ENCODE measurements around the gene GNS. TPM values are rescaled to one million over a fixed set of nuclear protein-coding genes. Genes with fewer than 3 reads are reported as not detected.

Gene GNS
- total RNA-seq, 2 donors from 2014 or later: 18.9 to 43.7 TPM

- Mint-ChIP-seq H3K9me3 (no peaks in the 10 kb centered on the region), H3K36me3 (peaks cover 5% of the 10 kb centered on the region), H3K4me3 (peak overlapping the region; percentile 99), H3K27ac (peak overlapping the region; percentile 30 to 47), H3K4me1 (ENCODE audit: low read depth in 2 of 2) (peaks cover 50 to 60% of the 10 kb centered on the region in 2 donors), H3K27me3 (no peaks in the 10 kb centered on the region)
- ATAC-seq: no peak
- no peak for DNase-seq (ENCODE audit: low spot score)
These were observed 1.4 kb downstream of the GNS start for GRCh38 chr12:64757771-64758170.

- Mint-ChIP-seq H3K4me1 (ENCODE audit: low read depth in 2 of 2) (peaks cover 43 to 53% of the 10 kb centered on the region in 2 donors), H3K4me3 (no peak overlapping the region), H3K27ac (peak overlapping the region in 1 of 2 donors; percentile 30), H3K9me3 (no peaks in the 10 kb centered on the region), H3K27me3 (no peaks in the 10 kb centered on the region), H3K36me3 (peaks cover 5% of the 10 kb centered on the region)
- ATAC-seq (no peak), DNase-seq (ENCODE audit: low spot score) (no peak)
These were observed 2.8 kb downstream of the GNS start for GRCh38 chr12:64756376-64756775.

- Mint-ChIP-seq H3K27me3 (no peaks in the 10 kb centered on the region), H3K36me3 (peaks cover 11% of the 10 kb centered on the region), H3K27ac (peak overlapping the region; percentile 39 to 40), H3K4me3 (no peak overlapping the region), H3K9me3 (no peaks in the 10 kb centered on the region), H3K4me1 (ENCODE audit: low read depth in 2 of 2) (peaks cover 27 to 35% of the 10 kb centered on the region in 2 donors)
- ATAC-seq (no peak), DNase-seq (ENCODE audit: low spot score) (no peak)
These were observed 5.8 kb downstream of the GNS start for GRCh38 chr12:64753427-64753826.

- Mint-ChIP-seq H3K4me3 (no peak overlapping the region), H3K9me3 (no peaks in the 10 kb centered on the region), H3K36me3 (peaks cover 11% of the 10 kb centered on the region), H3K27ac (peak overlapping the region; percentile 39 to 40), H3K4me1 (ENCODE audit: low read depth in 2 of 2) (peaks cover 25 to 32% of the 10 kb centered on the region in 2 donors), H3K27me3 (no peaks in the 10 kb centered on the region)
- peak in 1 of 2 donors; percentile 51 for ATAC-seq
- DNase-seq (ENCODE audit: low spot score): no peak
These were observed 6.4 kb downstream of the GNS start for GRCh38 chr12:64752833-64753238.

- peaks cover 21 to 24% of the 10 kb centered on the region in 2 donors for H3K4me1 Mint-ChIP-seq (ENCODE audit: low read depth in 2 of 2)
- no peak overlapping the region for H3K4me3 Mint-ChIP-seq
- DNase-seq (ENCODE audit: low spot score) (no peak), ATAC-seq (no peak)
- no peak overlapping the region for H3K27ac Mint-ChIP-seq
- no peaks in the 10 kb centered on the region for H3K27me3 Mint-ChIP-seq
- H3K9me3 Mint-ChIP-seq: no peaks in the 10 kb centered on the region
- peaks cover 11% of the 10 kb centered on the region for H3K36me3 Mint-ChIP-seq
These were observed 7.2 kb downstream of the GNS start for GRCh38 chr12:64752032-64752431.

- Mint-ChIP-seq H3K4me3 (no peak overlapping the region), H3K9me3 (no peaks in the 10 kb centered on the region), H3K27me3 (no peaks in the 10 kb centered on the region), H3K36me3 (peaks cover 11% of the 10 kb centered on the region), H3K4me1 (ENCODE audit: low read depth in 2 of 2) (peaks cover 15% of the 10 kb centered on the region in 2 donors), H3K27ac (no peak overlapping the region)
- DNase-seq (ENCODE audit: low spot score): no peak
- ATAC-seq: no peak
These were observed 9.6 kb downstream of the GNS start for GRCh38 chr12:64749461-64750200.

- H3K4me3 Mint-ChIP-seq: no peak overlapping the region
- H3K4me1 Mint-ChIP-seq (ENCODE audit: low read depth in 2 of 2): peaks cover 1 to 6% of the 10 kb centered on the region in 2 donors
- no peaks in the 10 kb centered on the region for H3K9me3 Mint-ChIP-seq
- H3K27me3 Mint-ChIP-seq: no peaks in the 10 kb centered on the region
- DNase-seq (ENCODE audit: low spot score): no peak
- no peak overlapping the region for H3K27ac Mint-ChIP-seq
- no peak for ATAC-seq
- peaks cover 11% of the 10 kb centered on the region for H3K36me3 Mint-ChIP-seq
These were observed 11.5 kb downstream of the GNS start for GRCh38 chr12:64747695-64748094.

- Mint-ChIP-seq H3K4me1 (ENCODE audit: low read depth in 2 of 2) (peaks cover 0 to 6% of the 10 kb centered on the region in 2 donors), H3K9me3 (no peaks in the 10 kb centered on the region), H3K27ac (peak overlapping the region in 1 of 2 donors; percentile 63), H3K36me3 (peaks cover 11% of the 10 kb centered on the region), H3K4me3 (no peak overlapping the region), H3K27me3 (no peaks in the 10 kb centered on the region)
- no peak for ATAC-seq
- no peak for DNase-seq (ENCODE audit: low spot score)
These were observed 12.5 kb downstream of the GNS start for GRCh38 chr12:64746663-64747062.

GRCh38 chr12:64745980-64746379 lies 13.2 kb downstream of the GNS start:
- no peak overlapping the region for H3K27ac Mint-ChIP-seq
- H3K9me3 Mint-ChIP-seq: no peaks in the 10 kb centered on the region
- no peak overlapping the region for H3K4me3 Mint-ChIP-seq
- DNase-seq (ENCODE audit: low spot score): no peak
- ATAC-seq: no peak
- peaks cover 0 to 6% of the 10 kb centered on the region in 2 donors for H3K4me1 Mint-ChIP-seq (ENCODE audit: low read depth in 2 of 2)
- peaks cover 11% of the 10 kb centered on the region for H3K36me3 Mint-ChIP-seq
- no peaks in the 10 kb centered on the region for H3K27me3 Mint-ChIP-seq

GRCh38 chr12:64745259-64745807 lies 13.9 kb downstream of the GNS start:
- H3K36me3 Mint-ChIP-seq: peaks cover 11% of the 10 kb centered on the region

GRCh38 chr12:64744422-64745258 lies 14.6 kb downstream of the GNS start:
- H3K4me3 Mint-ChIP-seq: no peak overlapping the region
- ATAC-seq: no peak
- H3K27me3 Mint-ChIP-seq: no peaks in the 10 kb centered on the region
- H3K36me3 Mint-ChIP-seq: peaks cover 15% of the 10 kb centered on the region
- no peak for DNase-seq (ENCODE audit: low spot score)
- no peak overlapping the region for H3K27ac Mint-ChIP-seq
- peaks cover 0 to 5% of the 10 kb centered on the region in 2 donors for H3K4me1 Mint-ChIP-seq (ENCODE audit: low read depth in 2 of 2)
- no peaks in the 10 kb centered on the region for H3K9me3 Mint-ChIP-seq

More at GRCh38 chr12:64745259-64745807, 13.9 kb downstream of the GNS start:
- ATAC-seq (no peak), DNase-seq (ENCODE audit: low spot score) (no peak)
- Mint-ChIP-seq H3K4me1 (ENCODE audit: low read depth in 2 of 2) (peaks cover 0 to 6% of the 10 kb centered on the region in 2 donors), H3K9me3 (no peaks in the 10 kb centered on the region), H3K27me3 (no peaks in the 10 kb centered on the region), H3K4me3 (no peak overlapping the region), H3K27ac (peak overlapping the region in 1 of 2 donors; percentile 37)

- Mint-ChIP-seq H3K9me3 (no peaks in the 10 kb centered on the region), H3K4me3 (no peak overlapping the region), H3K27ac (no peak overlapping the region), H3K4me1 (ENCODE audit: low read depth in 2 of 2) (peaks cover 0 to 3% of the 10 kb centered on the region in 2 donors), H3K36me3 (peaks cover 22% of the 10 kb centered on the region), H3K27me3 (no peaks in the 10 kb centered on the region)
- ATAC-seq: no peak
- no peak for DNase-seq (ENCODE audit: low spot score)
These were observed 16.0 kb downstream of the GNS start for GRCh38 chr12:64743206-64743605.

GRCh38 chr12:64742416-64742815 lies 16.8 kb downstream of the GNS start:
- ATAC-seq (no peak), DNase-seq (ENCODE audit: low spot score) (no peak)
- H3K27me3 Mint-ChIP-seq: no peaks in the 10 kb centered on the region
- H3K4me3 Mint-ChIP-seq: no peak overlapping the region
- peaks cover 22% of the 10 kb centered on the region for H3K36me3 Mint-ChIP-seq
- no peak overlapping the region for H3K27ac Mint-ChIP-seq
- H3K9me3 Mint-ChIP-seq: no peaks in the 10 kb centered on the region
- peaks cover 2 to 7% of the 10 kb centered on the region in 2 donors for H3K4me1 Mint-ChIP-seq (ENCODE audit: low read depth in 2 of 2)

- Mint-ChIP-seq H3K9me3 (no peaks in the 10 kb centered on the region), H3K27ac (no peak overlapping the region), H3K4me1 (ENCODE audit: low read depth in 2 of 2) (peaks cover 6 to 7% of the 10 kb centered on the region in 2 donors), H3K36me3 (peaks cover 29% of the 10 kb centered on the region), H3K27me3 (no peaks in the 10 kb centered on the region), H3K4me3 (no peak overlapping the region)
- DNase-seq (ENCODE audit: low spot score): no peak
- ATAC-seq: no peak
These were observed 18.6 kb downstream of the GNS start for GRCh38 chr12:64740646-64741045.
